Calu3 (cell line): ENCODE measurements around the gene FRMD3. TPM values are rescaled to one million over a fixed set of nuclear protein-coding genes. Genes with fewer than 3 reads are reported as not detected.

ENCODE experiments used
- BruUV-seq: library from RNA; stranded (reverse); fragments of 400-500 nt; replicated peaks from 2 replicates; lab custom pipeline; 2021; lab: Mats Ljungman, UMichigan
- CTCF ChIA-PET: fragments of 300-600 bp; sonication (Branson Sonifier 250); formaldehyde crosslinking; loops from one replicate; lab custom pipeline; 2022; ENCODE audit warnings: antibody characterized with exemption; lab: Charles Lee
- DNase-seq: peaks from one replicate; pipeline ENCODE4 v3.0.0; 2022
- H3K27ac Mint-ChIP-seq: one replicate; pipeline ENCODE4 v1.8.0; 2022; ENCODE audit warnings: mixed read lengths; ENCODE audit not compliant: unreplicated experiment
- H3K27me3 Mint-ChIP-seq: one replicate; pipeline ENCODE4 v1.8.0; 2022; ENCODE audit warnings: mixed read lengths; ENCODE audit not compliant: unreplicated experiment
- H3K36me3 Mint-ChIP-seq: one replicate; pipeline ENCODE4 v1.8.0; 2022; ENCODE audit warnings: mild to moderate bottlenecking, moderate library complexity, mixed read lengths; ENCODE audit not compliant: insufficient read depth, unreplicated experiment
- H3K4me1 Mint-ChIP-seq: one replicate; pipeline ENCODE4 v1.8.0; 2022; ENCODE audit warnings: mild to moderate bottlenecking, low read depth, mixed read lengths; ENCODE audit not compliant: unreplicated experiment
- H3K4me3 Mint-ChIP-seq: one replicate; pipeline ENCODE4 v1.8.0; 2022; ENCODE audit warnings: mild to moderate bottlenecking, low read depth, moderate library complexity, mixed read lengths; ENCODE audit not compliant: unreplicated experiment
- H3K9me3 Mint-ChIP-seq: one replicate; pipeline ENCODE4 v1.8.0; 2022; ENCODE audit warnings: low read depth, mixed read lengths; ENCODE audit not compliant: unreplicated experiment
- intact Hi-C: fragments of 100-400 bp; cut with micrococcal nuclease; formaldehyde crosslinking; loops from one replicate; pipeline ENCODE4 v1.10.0; 2022; ENCODE audit not compliant: unreplicated experiment
- total RNA-seq: library from RNA; stranded (reverse); gene quantifications from 2 replicates; pipeline ENCODE4 v1.2.3, GENCODE V29; 2022
- TF ChIP-seq, protein P1 (sequence below): fragments of 200-600 bp; IDR thresholded peaks from one replicate; pipeline ENCODE4 v1.8.0; 2022; ENCODE audit warnings: antibody characterized with exemption; ENCODE audit not compliant: unreplicated experiment

Gene FRMD3
- total RNA-seq, 1 experiment from 2014 or later, result 0.38 TPM

DNA sequence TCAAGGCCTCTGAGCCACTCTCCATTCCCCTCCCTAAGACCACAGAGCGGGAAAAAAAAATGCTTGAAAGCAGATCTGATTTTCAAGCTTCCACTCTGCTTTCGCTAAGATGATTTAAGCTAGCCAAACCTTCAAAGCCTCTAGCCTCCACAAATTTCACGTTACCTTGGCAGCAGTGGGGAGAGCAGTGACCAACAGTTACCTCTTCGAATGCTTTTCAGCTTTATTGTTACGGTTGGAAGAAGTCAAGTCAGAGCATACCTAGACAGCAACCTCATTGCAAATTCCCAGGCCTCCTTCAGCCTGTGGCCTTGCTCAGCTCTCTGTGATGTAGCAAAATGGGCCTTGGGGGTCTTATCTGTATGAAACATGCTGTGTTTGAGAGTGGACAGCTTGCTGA lies 89.6 kb downstream of the FRMD3 start:
- TF ChIP-seq, protein P1, sequence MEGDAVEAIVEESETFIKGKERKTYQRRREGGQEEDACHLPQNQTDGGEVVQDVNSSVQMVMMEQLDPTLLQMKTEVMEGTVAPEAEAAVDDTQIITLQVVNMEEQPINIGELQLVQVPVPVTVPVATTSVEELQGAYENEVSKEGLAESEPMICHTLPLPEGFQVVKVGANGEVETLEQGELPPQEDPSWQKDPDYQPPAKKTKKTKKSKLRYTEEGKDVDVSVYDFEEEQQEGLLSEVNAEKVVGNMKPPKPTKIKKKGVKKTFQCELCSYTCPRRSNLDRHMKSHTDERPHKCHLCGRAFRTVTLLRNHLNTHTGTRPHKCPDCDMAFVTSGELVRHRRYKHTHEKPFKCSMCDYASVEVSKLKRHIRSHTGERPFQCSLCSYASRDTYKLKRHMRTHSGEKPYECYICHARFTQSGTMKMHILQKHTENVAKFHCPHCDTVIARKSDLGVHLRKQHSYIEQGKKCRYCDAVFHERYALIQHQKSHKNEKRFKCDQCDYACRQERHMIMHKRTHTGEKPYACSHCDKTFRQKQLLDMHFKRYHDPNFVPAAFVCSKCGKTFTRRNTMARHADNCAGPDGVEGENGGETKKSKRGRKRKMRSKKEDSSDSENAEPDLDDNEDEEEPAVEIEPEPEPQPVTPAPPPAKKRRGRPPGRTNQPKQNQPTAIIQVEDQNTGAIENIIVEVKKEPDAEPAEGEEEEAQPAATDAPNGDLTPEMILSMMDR, result no peak
- Mint-ChIP-seq H3K27ac (no peak overlapping the region), H3K9me3 (no peaks in the 10 kb centered on the region), H3K4me3 (no peak overlapping the region), H3K36me3 (no peaks in the 10 kb centered on the region), H3K27me3 (no peaks in the 10 kb centered on the region), H3K4me1 (peaks cover 9% of the 10 kb centered on the region)
- CTCF ChIA-PET, result interaction anchor here (0.6 kb wide), 1 partner anchor 140 kb away, joined by 3 read pairs; no protein-coding TSS in a partner anchor
- BruUV-seq, result no TSS peak
- DNase-seq, result no peak
- intact Hi-C loops, result no loop called here

DNA sequence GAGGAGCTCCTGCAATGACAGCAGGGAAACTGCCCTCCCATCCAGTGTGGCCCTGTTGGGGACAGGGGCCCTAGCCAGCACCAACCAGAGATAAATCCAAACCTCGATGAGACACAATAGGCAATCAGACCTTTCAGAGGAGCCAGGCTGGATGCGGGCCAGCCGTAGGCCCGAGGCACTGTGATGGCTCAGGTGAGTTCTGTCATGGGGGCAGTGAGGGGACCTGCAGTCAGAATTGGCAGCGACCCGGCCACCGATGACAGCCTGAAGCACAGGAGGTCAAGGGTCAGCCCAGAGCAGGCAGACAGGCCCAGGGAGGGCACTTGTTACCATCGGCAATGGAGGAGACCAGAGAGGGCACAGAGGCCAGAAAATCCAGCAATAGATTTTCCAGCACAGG lies 90.8 kb downstream of the FRMD3 start:
- Mint-ChIP-seq H3K9me3 (no peaks in the 10 kb centered on the region), H3K36me3 (no peaks in the 10 kb centered on the region), H3K27ac (no peak overlapping the region), H3K4me3 (no peak overlapping the region), H3K27me3 (no peaks in the 10 kb centered on the region), H3K4me1 (peaks cover 9% of the 10 kb centered on the region)
- intact Hi-C loops, result no loop called here
- CTCF ChIA-PET, result no interaction called here
- TF ChIP-seq, protein P1, result no peak
- no peak for DNase-seq
- BruUV-seq, result no TSS peak

DNA sequence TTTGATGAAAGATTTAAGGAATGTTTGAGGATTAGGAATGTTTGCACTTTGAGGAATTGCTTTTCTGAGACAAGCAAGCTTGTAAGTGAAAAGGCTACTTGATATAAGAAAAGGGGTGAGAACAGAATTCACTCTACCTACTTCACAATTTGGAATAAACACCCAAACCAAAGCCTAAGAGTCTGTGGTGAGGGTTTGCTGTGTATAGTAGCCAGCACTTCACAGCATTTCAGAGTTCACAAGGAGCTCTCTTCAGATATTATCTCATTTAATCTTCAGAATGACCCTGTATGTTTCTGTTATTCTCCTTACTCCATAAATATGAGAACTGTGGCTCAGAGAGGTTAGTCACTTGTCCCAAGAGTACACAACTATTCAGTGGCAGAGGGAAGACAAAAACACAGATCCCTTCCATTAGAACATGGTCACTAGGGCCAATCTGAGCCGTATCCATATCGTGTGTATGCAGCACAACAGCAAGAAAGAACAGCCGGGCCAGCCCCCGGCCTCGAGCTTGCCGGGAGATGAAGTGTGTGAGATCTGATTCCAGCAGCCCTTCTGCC lies 92.4 kb downstream of the FRMD3 start:
- Mint-ChIP-seq H3K4me1 (no peaks in the 10 kb centered on the region), H3K4me3 (no peak overlapping the region), H3K36me3 (no peaks in the 10 kb centered on the region), H3K9me3 (no peaks in the 10 kb centered on the region), H3K27ac (no peak overlapping the region), H3K27me3 (no peaks in the 10 kb centered on the region)
- no peak for DNase-seq
- intact Hi-C loops, result no loop called here
- CTCF ChIA-PET, result no interaction called here
- no TSS peak for BruUV-seq
- TF ChIP-seq, protein P1, result no peak

DNA sequence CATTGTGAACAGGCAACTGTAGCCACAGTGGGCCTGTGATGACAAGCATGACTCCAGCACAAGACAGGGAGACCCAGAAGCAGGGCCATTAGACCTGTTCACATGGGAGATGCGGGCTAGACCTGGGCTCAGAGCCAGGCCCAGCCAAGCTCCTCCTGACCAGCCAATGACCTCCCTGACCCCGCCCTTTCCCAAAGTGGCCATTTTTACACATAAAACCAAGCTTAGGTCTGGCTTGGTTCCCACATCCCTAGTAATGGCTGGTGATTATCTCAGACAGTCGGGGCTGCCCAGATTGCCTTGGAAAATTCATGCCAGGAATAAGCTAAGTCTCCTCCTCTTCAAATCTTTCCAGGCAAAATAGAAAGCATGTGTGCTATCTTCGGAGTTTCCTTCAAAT lies 94.1 kb downstream of the FRMD3 start:
- Mint-ChIP-seq H3K27ac (no peak overlapping the region), H3K27me3 (no peaks in the 10 kb centered on the region), H3K9me3 (no peaks in the 10 kb centered on the region), H3K4me3 (no peak overlapping the region), H3K36me3 (no peaks in the 10 kb centered on the region), H3K4me1 (no peaks in the 10 kb centered on the region)
- intact Hi-C loops, result no loop called here
- TF ChIP-seq, protein P1, result no peak
- no peak for DNase-seq
- CTCF ChIA-PET, result no interaction called here
- BruUV-seq, result no TSS peak
